Uterus (tissue), 2 donors: ENCODE results near the gene TCTN3.
"Not testable (repeated sequence)": the region's sequence is repeated elsewhere in the genome, so short reads cannot be mapped to it uniquely, and the experiment has no call there.

Experiments used
- POLR2A ChIP-seq, 2 donors: fragments of 450-650 bp; IDR thresholded peaks; one replicate each; pipeline ENCODE4 v1.6.1; 2016; ENCODE audit warnings: antibody characterized with exemption in 2 of 2, mild to moderate bottlenecking in 1 of 2, moderate library complexity in 1 of 2
- TF ChIP-seq, protein P1 (sequence below), 4 experiments: fragments of 200-600 bp in 2 of 4; fragments of 450-650 bp in 2 of 4; sonication (generic) in 2 of 4; IDR thresholded peaks; one replicate each; pipeline ENCODE4 v1.5.1; 2016 to 2019; ENCODE audit warnings: antibody characterized with exemption in 4 of 4, mild to moderate bottlenecking in 2 of 4, moderate library complexity in 1 of 4

GRCh38 chr10:95722496-95722895 is 28.8 kb upstream of the TCTN3 start:
- TF ChIP-seq POLR2A (IDR thresholded peaks at IDR 0.05), result not testable (repeated sequence)
- TF ChIP-seq, protein P1, sequence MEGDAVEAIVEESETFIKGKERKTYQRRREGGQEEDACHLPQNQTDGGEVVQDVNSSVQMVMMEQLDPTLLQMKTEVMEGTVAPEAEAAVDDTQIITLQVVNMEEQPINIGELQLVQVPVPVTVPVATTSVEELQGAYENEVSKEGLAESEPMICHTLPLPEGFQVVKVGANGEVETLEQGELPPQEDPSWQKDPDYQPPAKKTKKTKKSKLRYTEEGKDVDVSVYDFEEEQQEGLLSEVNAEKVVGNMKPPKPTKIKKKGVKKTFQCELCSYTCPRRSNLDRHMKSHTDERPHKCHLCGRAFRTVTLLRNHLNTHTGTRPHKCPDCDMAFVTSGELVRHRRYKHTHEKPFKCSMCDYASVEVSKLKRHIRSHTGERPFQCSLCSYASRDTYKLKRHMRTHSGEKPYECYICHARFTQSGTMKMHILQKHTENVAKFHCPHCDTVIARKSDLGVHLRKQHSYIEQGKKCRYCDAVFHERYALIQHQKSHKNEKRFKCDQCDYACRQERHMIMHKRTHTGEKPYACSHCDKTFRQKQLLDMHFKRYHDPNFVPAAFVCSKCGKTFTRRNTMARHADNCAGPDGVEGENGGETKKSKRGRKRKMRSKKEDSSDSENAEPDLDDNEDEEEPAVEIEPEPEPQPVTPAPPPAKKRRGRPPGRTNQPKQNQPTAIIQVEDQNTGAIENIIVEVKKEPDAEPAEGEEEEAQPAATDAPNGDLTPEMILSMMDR (IDR thresholded peaks at IDR 0.05), result not testable (repeated sequence)
